ENCODE measurements around the gene PRKCI.

- TF ChIP-seq RAD21 (CRISPR knock-in tag; conservative IDR thresholded peaks at IDR 0.05 in 1 of 2, IDR thresholded peaks at IDR 0.05 in 1 of 2) (no peak), BHLHE40 (IDR thresholded peaks at IDR 0.05; ENCODE audit: low read length) (no peak), CTCF (IDR thresholded peaks at IDR 0.05 in 2 of 3, conservative IDR thresholded peaks at IDR 0.05 in 1 of 3; ENCODE audit: insufficient read depth in 2 of 3, low read depth in 1 of 3, low read length in 3 of 3) (no peak)
Measured at GRCh38 chr3:170274641-170275040, 52.4 kb downstream of the PRKCI start.

Data from K562 (cell line).